ENCODE data around the gene MMRN1.

MMRN1 gene

GRCh38 chr4:89894649-89895550 is at the start of gene MMRN1:
Gene MMRN1 (plus strand): TSS chr4:89894854. CDS start chr4:89894972, 118 bp downstream.
- peak; percentile 28 for DNase-seq

GRCh38 chr4:89847571-89848325 is 46.9 kb upstream of the MMRN1 start:
- DNase-seq: no peak

- DNase-seq: no peak
These were observed 39.4 kb upstream of the MMRN1 start for GRCh38 chr4:89855236-89855635.

GRCh38 chr4:89860971-89861370 is 33.7 kb upstream of the MMRN1 start:
- DNase-seq: no peak

- no peak for DNase-seq
These were observed 31.1 kb upstream of the MMRN1 start for GRCh38 chr4:89863533-89863932.

GRCh38 chr4:89868276-89868675 is 26.4 kb upstream of the MMRN1 start:
- no peak for DNase-seq

- DNase-seq: no peak
These were observed 25.6 kb upstream of the MMRN1 start for GRCh38 chr4:89868999-89869589.

GRCh38 chr4:89871211-89871610 is 23.4 kb upstream of the MMRN1 start:
- no peak for DNase-seq

GRCh38 chr4:89876548-89876947 is 18.1 kb upstream of the MMRN1 start:
- no peak for DNase-seq

GRCh38 chr4:89878611-89879010 is 16.0 kb upstream of the MMRN1 start:
- DNase-seq: no peak

- DNase-seq: no peak
These were observed 15.4 kb upstream of the MMRN1 start for GRCh38 chr4:89879215-89879614.

- DNase-seq: no peak
These were observed 5.4 kb upstream of the MMRN1 start for GRCh38 chr4:89889289-89889688.

- no peak for DNase-seq
These were observed 3.2 kb downstream of the MMRN1 start for GRCh38 chr4:89897867-89898266.

GRCh38 chr4:89898304-89898716 is 3.7 kb downstream of the MMRN1 start:
- DNase-seq: no peak

- DNase-seq: no peak
These were observed 4.5 kb downstream of the MMRN1 start for GRCh38 chr4:89899152-89899551.

- no peak for DNase-seq
These were observed 5.2 kb downstream of the MMRN1 start for GRCh38 chr4:89899854-89900253.

- peak; percentile 58 for DNase-seq
These were observed 7.3 kb downstream of the MMRN1 start for GRCh38 chr4:89901808-89902431.

- DNase-seq: no peak
These were observed 9.9 kb downstream of the MMRN1 start for GRCh38 chr4:89904524-89904923.

- DNase-seq: no peak
These were observed 11.7 kb downstream of the MMRN1 start for GRCh38 chr4:89906316-89906715.

GRCh38 chr4:89906777-89907521 is 12.3 kb downstream of the MMRN1 start:
- DNase-seq: no peak

GRCh38 chr4:89909889-89910288 is 15.2 kb downstream of the MMRN1 start:
- no peak for DNase-seq

- DNase-seq: no peak
These were observed 19.0 kb downstream of the MMRN1 start for GRCh38 chr4:89913623-89914022.

Measured in CD4-positive, alpha-beta T cell treated with Interleukin-12 subunit alpha and Interleukin-12 subunit beta, for 1 hour (primary cell).